A549 (cell line): ENCODE data around the gene CPAMD8. TPM values are rescaled to one million over a fixed set of nuclear protein-coding genes. Genes with fewer than 3 reads are reported as not detected.

Experiments
- ATAC-seq, 2 experiments: fragments of 200-7000 bp in 1 of 2; fragments of >200 bp in 1 of 2; cut with Nextera tagmentation in 1 of 2; cut with Tn5 transposase in 1 of 2; 3 replicates each; pipeline versions ENCODE4 v1.8.0 to v1.9.1; 2018 to 2020; ENCODE audit warnings: mild to moderate bottlenecking in 1 of 2, moderate library complexity in 1 of 2
- CTCF ChIA-PET: fragments of 300-600 bp; sonication (Branson Sonifier 250); formaldehyde crosslinking; extraction: SDS; loops from one replicate; lab custom pipeline; 2021; ENCODE audit warnings: antibody characterized with exemption, inconsistent platforms; lab: Yijun Ruan, JAX
- POLR2A ChIA-PET: fragments of 350-600 bp; formaldehyde crosslinking; extraction: SDS; loops from one replicate; lab custom pipeline; 2021; ENCODE audit warnings: antibody characterized with exemption, inconsistent platforms; lab: Yijun Ruan, JAX
- DNase-seq, 2 experiments: peaks; one replicate each; pipeline versions ENCODE4 v3.0.0 to v3.0.0-alpha.2; 2011 to 2016; ENCODE audit warnings: low read depth in 1 of 2, low spot score in 1 of 2
- FAIRE-seq: peaks from 2 replicates; lab custom pipeline; 2011; peaks lifted over from hg19 to GRCh38; lab: Jason Lieb, UNC
- H3K27ac ChIP-seq, 2 experiments: fragments of >200 bp; sonication (Bioruptor Twin); formaldehyde crosslinking; 3 replicates each; pipeline ENCODE4 v1.5.1; 2016 to 2017
- H3K4me1 ChIP-seq: fragments of >200 bp; sonication (Bioruptor Twin); formaldehyde crosslinking; 3 replicates; pipeline ENCODE4 v1.6.1; 2016
- H3K4me2 ChIP-seq: fragments of >200 bp; sonication (Bioruptor Twin); formaldehyde crosslinking; 3 replicates; pipeline ENCODE4 v1.6.1; 2016
- H3K4me3 ChIP-seq: fragments of >200 bp; sonication (Bioruptor Twin); formaldehyde crosslinking; 3 replicates; pipeline ENCODE4 v1.5.1; 2016
- H3K9me3 ChIP-seq: fragments of >200 bp; sonication (Bioruptor Twin); formaldehyde crosslinking; 3 replicates; pipeline ENCODE4 v1.6.1; 2016
- ATOH8 ChIP-seq: fragments of 250-450 bp; sonication (Bioruptor Pico); IDR thresholded peaks from 2 replicates; pipeline ENCODE4 v1.5.0; 2020; ENCODE audit warnings: low read depth, mild to moderate bottlenecking, moderate library complexity
- BCL3 ChIP-seq: fragments of >200 bp; sonication (Bioruptor Twin); formaldehyde crosslinking; IDR thresholded peaks from 3 replicates; pipeline ENCODE4 v1.6.1; 2016
- BHLHE40 ChIP-seq: IDR thresholded peaks from 2 replicates; pipeline ENCODE4 v1.6.1; 2012; ENCODE audit warnings: low read depth, low read length, inconsistent platforms
- CBX2 ChIP-seq: fragments of 200-600 bp; sonication (generic); IDR thresholded peaks from 2 replicates; pipeline ENCODE4 v1.6.1; 2016; ENCODE audit warnings: low read depth, mild to moderate bottlenecking, borderline replicate concordance
- CBX8 ChIP-seq: fragments of 200-600 bp; sonication (generic); IDR thresholded peaks from 2 replicates; pipeline ENCODE4 v1.6.1; 2016
- CTCF ChIP-seq: fragments of >200 bp; sonication (Bioruptor Twin); formaldehyde crosslinking; IDR thresholded peaks from 3 replicates; pipeline ENCODE4 v1.5.1; 2016
- E2F6 ChIP-seq: IDR thresholded peaks from 2 replicates; pipeline ENCODE4 v1.6.1; 2012; ENCODE audit warnings: low read depth, borderline replicate concordance
- EHMT2 ChIP-seq: fragments of 200-600 bp; sonication (generic); IDR thresholded peaks from 2 replicates; pipeline ENCODE4 v1.6.1; 2016; ENCODE audit warnings: antibody characterized with exemption, low read depth, mild to moderate bottlenecking, moderate library complexity
- EP300 ChIP-seq, 2 experiments: fragments of >200 bp; sonication (Bioruptor Twin); formaldehyde crosslinking; IDR thresholded peaks; 2 replicates in 1 of 2; 3 replicates in 1 of 2; pipeline ENCODE4 v1.6.1; 2016 to 2017
- GATA3 ChIP-seq: IDR thresholded peaks from 2 replicates; pipeline ENCODE4 v1.6.1; 2012; ENCODE audit warnings: borderline replicate concordance
- HDAC2 ChIP-seq: fragments of 200-600 bp; sonication (generic); IDR thresholded peaks from 2 replicates; pipeline ENCODE4 v1.6.1; 2016
- HES2 ChIP-seq: fragments of >200 bp; sonication (Bioruptor Twin); formaldehyde crosslinking; IDR thresholded peaks from 2 replicates; pipeline ENCODE4 v1.6.1; 2016
- HOXA7 ChIP-seq: fragments of 250-450 bp; sonication (Bioruptor Pico); IDR thresholded peaks from 2 replicates; pipeline ENCODE4 v1.5.0; 2020; ENCODE audit warnings: mild to moderate bottlenecking, moderate library complexity
- HOXB13 ChIP-seq: fragments of 250-450 bp; sonication (Bioruptor Pico); IDR thresholded peaks from 2 replicates; pipeline ENCODE4 v1.5.0; 2020; ENCODE audit warnings: low read depth, mild to moderate bottlenecking, moderate library complexity
- JUN ChIP-seq, 2 experiments: fragments of >200 bp; sonication (Bioruptor Twin); formaldehyde crosslinking; IDR thresholded peaks; 2 replicates in 1 of 2; 3 replicates in 1 of 2; pipeline ENCODE4 v1.6.1; 2016 to 2017
- KDM5A ChIP-seq: fragments of 200-600 bp; sonication (generic); IDR thresholded peaks from 2 replicates; pipeline ENCODE4 v1.6.1; 2016; ENCODE audit warnings: antibody characterized with exemption, mild to moderate bottlenecking
- MAFK ChIP-seq: fragments of 450-650 bp; IDR thresholded peaks from 2 replicates; pipeline ENCODE4 v1.6.1; 2014; ENCODE audit not compliant: partially characterized antibody
- MYC ChIP-seq: IDR thresholded peaks from 2 replicates; pipeline ENCODE4 v1.6.1; 2012; ENCODE audit warnings: mild to moderate bottlenecking, inconsistent platforms, low read length, improper control_type of control experiment, borderline replicate concordance
- NPAS2 ChIP-seq: fragments of 250-450 bp; sonication (Bioruptor Pico); IDR thresholded peaks from 2 replicates; pipeline ENCODE4 v1.8.0; 2022; ENCODE audit warnings: mild to moderate bottlenecking, moderate library complexity, borderline replicate concordance
- POLR2A ChIP-seq: IDR thresholded peaks from 2 replicates; pipeline ENCODE4 v1.6.1; 2012; ENCODE audit warnings: mild to moderate bottlenecking, low read length
- POLR2AphosphoS2 ChIP-seq: conservative IDR thresholded peaks from 2 replicates; pipeline ENCODE4 v1.6.1; 2012; ENCODE audit warnings: low read length, improper control_type of control experiment, inconsistent platforms
- RARB ChIP-seq: fragments of 250-450 bp; sonication (Bioruptor Pico); IDR thresholded peaks from 2 replicates; pipeline ENCODE4 v1.8.0; 2021; ENCODE audit warnings: mild to moderate bottlenecking, moderate library complexity
- SMC3 ChIP-seq: fragments of >200 bp; sonication (Bioruptor Twin); formaldehyde crosslinking; IDR thresholded peaks from 3 replicates; pipeline ENCODE4 v1.6.1; 2018; ENCODE audit warnings: inconsistent platforms
- ZNF302 ChIP-seq: fragments of 250-450 bp; sonication (Bioruptor Pico); IDR thresholded peaks from 2 replicates; pipeline ENCODE4 v1.9.0; 2021; ENCODE audit warnings: inconsistent platforms, mild to moderate bottlenecking, moderate library complexity
- WGBS: methylation state at CpG from one replicate; pipeline ENCODE4 v1.1.6; 2017; ENCODE audit errors: missing lambda C conversion rate; 5-methylcytosine and 5-hydroxymethylcytosine counted together
- polyA plus RNA-seq, 4 experiments: library from polyadenylated mRNA; depleted of rRNA in 3 of 4; stranded (reverse); fragments of >200 nt; fragmentation: RNase III in 1 of 4; extraction: RNeasy Plus Mini Kit Qiagen cat#74134 plus additional on column Dnase treatment in 1 of 4; gene quantifications; 2 replicates in 3 of 4; 3 replicates in 1 of 4; pipeline ENCODE4 v1.2.3, GENCODE V29; 2011 to 2017

CPAMD8 gene
- polyA plus RNA-seq, 2 of the 4 experiments (the other 2 are of a cell fraction) = 0.03 TPM; not detected in 1

- Histone ChIP-seq H3K4me2 (no peak overlapping the region), H3K27ac (no peak overlapping the region), H3K9me3 (no peaks in the 10 kb centered on the region), H3K4me3 (no peak overlapping the region), H3K4me1 (no peaks in the 10 kb centered on the region)
- WGBS = 92% methylated on average over 14 of the region's 20 CpGs
- ChIA-PET CTCF (no interaction called here), POLR2A (no interaction called here)
- ATAC-seq (no peak), FAIRE-seq (no peak), DNase-seq (no peak)
- TF ChIP-seq NPAS2 (CRISPR knock-in tag) (no peak), POLR2A (no peak), CBX2 (no peak), BHLHE40 (no peak), BCL3 (no peak), EP300 (IDR thresholded peaks at IDR 0.05) (no peak), KDM5A (no peak), RARB (CRISPR knock-in tag) (no peak), E2F6 (no peak), MYC (no peak), HDAC2 (no peak), ZNF302 (CRISPR knock-in tag) (no peak), HES2 (no peak), ATOH8 (no peak), SMC3 (no peak), POLR2AphosphoS2 (no peak), EHMT2 (no peak), MAFK (no peak)
Observed at GRCh38 chr19:16868423-16869130, 158.0 kb downstream of the CPAMD8 start.

- no peak for DNase-seq
- no peak overlapping the region for H3K4me3 ChIP-seq
- WGBS = 80% methylated on average over 10 of the region's 10 CpGs
- no peak overlapping the region for H3K4me2 ChIP-seq
- H3K27ac ChIP-seq = no peak overlapping the region
- no peak for FAIRE-seq
- CTCF ChIA-PET = no interaction called here
- H3K9me3 ChIP-seq = no peaks in the 10 kb centered on the region
- POLR2A ChIA-PET = no interaction called here
- H3K4me1 ChIP-seq = no peaks in the 10 kb centered on the region
- no peak for ATAC-seq
- TF ChIP-seq GATA3 (no peak), CBX8 (no peak), JUN (IDR thresholded peaks at IDR 0.05) (no peak), HOXA7 (CRISPR knock-in tag) (no peak), HOXB13 (CRISPR knock-in tag) (no peak), CTCF (no peak)
Observed at GRCh38 chr19:16867211-16867610, 159.4 kb downstream of the CPAMD8 start.
